AG09309 (cell line): ENCODE data around the gene MLH3.
"Not testable (repeated sequence)": the region's sequence is repeated elsewhere in the genome, so short reads cannot be mapped to it uniquely, and the experiment has no call there.

Experiments
- DNase-seq: peaks from one replicate; pipeline ENCODE4 v3.0.0-alpha.2; 2010; ENCODE audit warnings: low read depth
- H3K4me3 ChIP-seq: 2 replicates; pipeline ENCODE4 v1.5.1; 2011; ENCODE audit warnings: mild to moderate bottlenecking, low read depth, low read length, moderate library complexity; ENCODE audit not compliant: control insufficient read depth
- CTCF ChIP-seq: IDR thresholded peaks from 2 replicates; pipeline ENCODE4 v1.5.1; 2011; ENCODE audit warnings: mild to moderate bottlenecking, low read depth, low read length, inconsistent platforms; ENCODE audit not compliant: insufficient read depth, control insufficient read depth; ENCODE audit errors: missing control alignments

The MLH3 gene

DNA sequence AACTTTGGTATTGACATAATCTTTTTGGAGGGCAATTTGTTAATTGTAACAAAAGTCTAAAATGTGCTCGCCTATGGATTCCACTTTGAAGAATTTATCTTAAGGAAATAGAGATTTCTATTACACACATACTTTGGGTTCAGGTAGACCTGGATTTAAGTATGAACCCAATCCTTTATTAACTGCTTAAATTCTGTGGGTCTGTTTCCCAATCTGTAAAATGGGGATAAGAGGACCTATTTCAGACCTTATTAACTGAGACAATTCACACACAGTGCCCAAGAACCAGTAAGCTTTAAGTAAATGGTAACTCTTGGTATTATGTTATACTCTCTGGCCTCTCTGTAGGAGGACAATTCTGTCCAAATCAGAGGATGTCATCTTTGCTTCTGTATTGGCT, 49.4 kb downstream of the MLH3 start:
- no peak overlapping the region for H3K4me3 ChIP-seq
- TF ChIP-seq CTCF: no peak
- DNase-seq: no peak

DNA sequence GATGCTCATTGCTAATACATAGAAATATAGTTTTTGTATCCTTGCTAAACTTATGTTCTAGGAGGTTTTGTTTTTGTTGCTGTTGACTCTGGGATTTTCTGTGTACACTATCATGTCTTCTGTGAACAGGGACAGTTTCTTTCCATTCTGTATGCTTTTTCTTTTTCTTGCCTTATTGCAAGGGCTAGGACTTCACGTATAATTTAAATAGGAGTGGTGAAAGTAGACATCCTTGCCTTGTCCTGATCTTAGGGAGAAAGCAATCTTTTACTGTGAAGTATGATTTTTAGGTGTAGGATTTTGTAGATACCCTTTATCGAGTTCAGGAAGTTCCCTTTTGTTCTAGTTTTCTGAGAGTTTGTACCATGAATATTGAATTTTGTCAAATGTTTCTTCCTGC, 50.0 kb downstream of the MLH3 start:
- TF ChIP-seq CTCF: no peak
- no peak overlapping the region for H3K4me3 ChIP-seq

GRCh38 chr14:74995781-74996180, 55.5 kb downstream of the MLH3 start:
- DNase-seq, H3K4me3 ChIP-seq: not testable (repeated sequence)

More for the DNA sequence above, 50.0 kb downstream of the MLH3 start:
- no peak for DNase-seq

GRCh38 chr14:74994182-74994581, 57.1 kb downstream of the MLH3 start:
- not testable (repeated sequence) for DNase-seq

DNA sequence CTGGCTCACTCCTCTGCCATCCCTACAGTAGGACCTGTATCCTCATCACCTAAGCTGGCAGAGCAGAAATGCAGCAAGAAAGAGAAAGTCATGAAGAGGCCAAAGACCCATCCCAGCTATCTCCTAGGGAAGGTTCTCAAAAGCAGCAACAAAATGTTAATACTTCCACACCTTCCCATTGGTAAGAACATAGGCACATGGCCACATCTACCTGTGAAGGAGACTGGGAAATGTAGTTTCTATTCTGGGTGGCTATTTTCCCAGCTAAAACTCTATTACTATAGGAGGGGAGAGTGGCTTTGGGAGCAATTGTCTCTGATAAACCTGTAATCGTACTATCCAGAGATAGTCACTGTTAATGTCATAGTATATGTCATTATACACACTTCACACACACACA, 62.3 kb downstream of the MLH3 start:
- no peak for TF ChIP-seq CTCF
- H3K4me3 ChIP-seq: no peak overlapping the region
- no peak for DNase-seq

More at GRCh38 chr14:74994182-74994581, 57.1 kb downstream of the MLH3 start:
- not testable (repeated sequence) for H3K4me3 ChIP-seq

DNA sequence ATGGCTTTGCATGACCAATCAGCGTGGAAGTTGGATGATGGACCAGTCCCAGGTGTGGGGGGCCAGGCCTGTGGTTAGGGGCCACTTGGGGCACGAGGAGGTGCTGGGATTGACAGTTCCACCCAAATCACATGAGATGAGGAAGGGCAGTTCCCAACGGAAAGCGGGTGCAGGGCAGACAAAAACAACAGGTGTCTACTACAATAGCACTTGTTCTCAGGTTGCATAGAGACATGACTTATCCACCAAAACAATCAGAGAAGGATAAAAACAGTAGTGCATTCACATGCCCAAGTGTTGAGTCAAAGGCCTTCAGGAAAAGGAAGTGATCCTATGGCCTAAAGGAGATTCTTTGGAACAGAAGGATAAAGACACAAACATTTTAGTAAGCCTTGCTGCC, 63.1 kb downstream of the MLH3 start:
- H3K4me3 ChIP-seq: no peak overlapping the region
- no peak for DNase-seq
- TF ChIP-seq CTCF: no peak

- no peak overlapping the region for H3K4me3 ChIP-seq
- DNase-seq: no peak
- TF ChIP-seq CTCF: no peak
Observed at GRCh38 chr14:74985806-74986205, 65.5 kb downstream of the MLH3 start.

GRCh38 chr14:74985028-74985310, 66.3 kb downstream of the MLH3 start:
- H3K4me3 ChIP-seq: no peak overlapping the region
- DNase-seq: no peak
- TF ChIP-seq CTCF: no peak
